HepG2 (cell line): ENCODE data around the gene ABI3BP. TPM values are rescaled to one million over a fixed set of nuclear protein-coding genes. Genes with fewer than 3 reads are reported as not detected.

Source experiments
- ATAC-seq: fragments of 200-7000 bp; cut with Tn5 transposase; 3 replicates; pipeline ENCODE4 v1.9.1; 2020; ENCODE audit warnings: mild to moderate bottlenecking, moderate library complexity
- Bru-seq: library from RNA; stranded (reverse); fragments of 400-500 nt; gene quantifications from one replicate; lab custom pipeline; 2021; lab: Mats Ljungman, UMichigan
- BruChase-seq, 2 experiments: library from RNA; stranded (reverse); fragments of 400-500 nt; gene quantifications; one replicate each; lab custom pipeline; 2021; lab: Mats Ljungman, UMichigan
- BruUV-seq: library from RNA; stranded (reverse); fragments of 400-500 nt; replicated peaks from 2 replicates; lab custom pipeline; 2021; lab: Mats Ljungman, UMichigan
- CTCF ChIA-PET: fragments of 300-600 bp; formaldehyde crosslinking; extraction: SDS; loops from one replicate; lab custom pipeline; 2021; ENCODE audit warnings: low total read pairs, inconsistent platforms, low intra/inter-chr PET ratio; lab: Yijun Ruan, JAX
- POLR2A ChIA-PET: fragments of 350-600 bp; sonication (Branson Sonifier 250); formaldehyde crosslinking; loops from one replicate; lab custom pipeline; 2020; ENCODE audit warnings: antibody characterized with exemption, inconsistent platforms; lab: Yijun Ruan, JAX
- DNase-seq: peaks from one replicate; pipeline ENCODE4 v3.0.0-alpha.2; 2015; ENCODE audit warnings: low spot score
- FAIRE-seq: peaks from 3 replicates; lab custom pipeline; 2011; peaks lifted over from hg19 to GRCh38; lab: Jason Lieb, UNC
- H2AFZ ChIP-seq: one replicate; pipeline ENCODE4 v1.6.1; 2011; ENCODE audit warnings: low read length, inconsistent platforms
- H3K27ac ChIP-seq: fragments of 300-600 bp; 3 replicates; pipeline ENCODE4 v1.8.0; 2011; ENCODE audit warnings: mixed run types, mild to moderate bottlenecking, mixed read lengths, low read length, inconsistent platforms; ENCODE audit not compliant: insufficient read depth; ENCODE audit errors: extremely low read length
- H3K27me3 ChIP-seq, 2 experiments: fragments of 200-600 bp in 1 of 2; 2 replicates in 1 of 2; 3 replicates in 1 of 2; pipeline versions ENCODE4 v1.6.0 to v1.8.0; 2011; ENCODE audit warnings: low read length in 2 of 2, mild to moderate bottlenecking in 2 of 2, moderate library complexity in 2 of 2, inconsistent platforms in 1 of 2; ENCODE audit not compliant: insufficient read depth in 2 of 2, control insufficient read depth in 1 of 2
- H3K36me3 ChIP-seq, 2 experiments: fragments of 200-600 bp in 1 of 2; replicated peaks in 1 of 2; 2 replicates in 1 of 2; 3 replicates in 1 of 2; pipeline versions ENCODE4 v1.5.1 to v1.8.0; 2011; ENCODE audit warnings: low read length in 2 of 2, inconsistent platforms in 1 of 2; ENCODE audit not compliant: insufficient read depth in 2 of 2, control insufficient read depth in 1 of 2
- H3K4me1 ChIP-seq: 2 replicates; pipeline ENCODE4 v1.5.1; 2012; ENCODE audit warnings: low read length, inconsistent platforms; ENCODE audit not compliant: insufficient read depth
- H3K4me2 ChIP-seq: 2 replicates; pipeline ENCODE4 v1.6.0; 2011; ENCODE audit warnings: low read depth, low read length, inconsistent platforms
- H3K4me3 ChIP-seq, 3 experiments: fragments of 200-600 bp in 1 of 3; sonication (generic), shearing (Covaris generic) in 1 of 3; replicated peaks in 1 of 3; 2 replicates each; pipeline ENCODE4 v1.5.1; 2011 to 2016; ENCODE audit warnings: low read length in 3 of 3, inconsistent platforms in 2 of 3, low read depth in 2 of 3, mild to moderate bottlenecking in 2 of 3, control low read depth in 1 of 3, mixed read lengths in 1 of 3; ENCODE audit not compliant: insufficient read depth in 1 of 3
- H3K79me2 ChIP-seq: one replicate; pipeline ENCODE4 v1.6.1; 2011; ENCODE audit warnings: low read length, inconsistent platforms; ENCODE audit not compliant: insufficient read depth
- H3K9ac ChIP-seq: 2 replicates; pipeline ENCODE4 v1.6.0; 2011; ENCODE audit warnings: mild to moderate bottlenecking, low read depth, low read length, inconsistent platforms; ENCODE audit not compliant: insufficient read depth
- H3K9me3 ChIP-seq: 2 replicates; pipeline ENCODE4 v1.5.1; 2012; ENCODE audit warnings: mild to moderate bottlenecking, low read length
- H4K20me1 ChIP-seq: 2 replicates; pipeline ENCODE4 v1.6.0; 2011; ENCODE audit warnings: inconsistent platforms, mild to moderate bottlenecking, low read length, moderate library complexity; ENCODE audit not compliant: insufficient read depth
- ATF5 ChIP-seq: sonication (generic); formaldehyde crosslinking; IDR thresholded peaks from 2 replicates; pipeline ENCODE4 v1.4.0; 2020; ENCODE audit warnings: mild to moderate bottlenecking, low read depth, missing genetic modification reagents
- ATF7 ChIP-seq, 2 experiments: fragments of 450-650 bp in 1 of 2; sonication (generic) in 1 of 2; formaldehyde crosslinking in 1 of 2; IDR thresholded peaks; 2 replicates each; pipeline versions ENCODE4 v1.4.0 to v1.6.1; 2016 to 2020; ENCODE audit warnings: antibody characterized with exemption in 1 of 2, mild to moderate bottlenecking in 1 of 2, missing genetic modification reagents in 1 of 2
- CREB1 ChIP-seq, 2 experiments: fragments of 450-650 bp in 1 of 2; IDR thresholded peaks; 2 replicates each; pipeline ENCODE4 v1.6.1; 2016 to 2017; ENCODE audit warnings: control low read depth in 1 of 2, mild to moderate bottlenecking in 1 of 2, missing compliant biosample characterization in 1 of 2, missing genetic modification characterization in 1 of 2
- WGBS: methylation state at CpG from one replicate; pipeline ENCODE4 v1.1.6; 2017; ENCODE audit warnings: low lambda C conversion rate; 5-methylcytosine and 5-hydroxymethylcytosine counted together
- in situ Hi-C: cut with HindIII; loops from 2 replicates; pipeline ENCODE4 v1.10.0; 2017; ENCODE audit warnings: low pct_unique_long_range_greater_than_20kb; ENCODE audit not compliant: extremely low pct_ligation_motif_present
- intact Hi-C: fragments of 100-400 bp; cut with micrococcal nuclease; formaldehyde crosslinking; loops from one replicate; pipeline ENCODE4 v1.10.0; 2022; ENCODE audit not compliant: unreplicated experiment
- long read RNA-seq, 2 experiments: library from RNA in 1 of 2; library from polyadenylated mRNA in 1 of 2; stranded (forward) in 1 of 2; unstranded in 1 of 2; transcript quantifications; one replicate each; pipeline ENCODE4 v2.0.0, GENCODE V29; 2019 to 2022
- polyA minus RNA-seq, 3 experiments: library from RNA; depleted of rRNA, polyadenylated mRNA; stranded (reverse); fragments of >200 nt; gene quantifications; 2 replicates each; pipeline ENCODE4 v1.2.3, GENCODE V29; 2011; ENCODE audit warnings: low replicate concordance in 1 of 3
- polyA plus RNA-seq, 8 experiments: library from polyadenylated mRNA; depleted of rRNA in 3 of 8; stranded (reverse) in 7 of 8; unstranded in 1 of 8; fragments of >200 nt; fragmentation: Illumina TruSeq in 4 of 8; extraction: Trizol in 4 of 8; gene quantifications; 2 replicates each; pipeline versions ENCODE4 v1.2.1 to v1.2.3, GENCODE V29; 2011 to 2016; ENCODE audit warnings: low read depth in 4 of 8, missing spikeins in 1 of 8, mixed read lengths in 1 of 8; ENCODE audit not compliant: insufficient read depth in 1 of 8
- total RNA-seq, 5 experiments: library from RNA; depleted of rRNA; stranded (reverse); fragments of >200 nt; fragmentation: Illumina TruSeq; extraction: Trizol; gene quantifications; 2 replicates each; pipeline ENCODE4 v1.2.3, GENCODE V29; 2016; ENCODE audit warnings: low read depth in 1 of 5

The ABI3BP gene
- total RNA-seq (2016; rRNA removed; fragmentation: Illumina TruSeq; extraction: Trizol) (not detected in 2 replicates), polyA plus RNA-seq (2011; rRNA removed) (not detected in 2 replicates), polyA minus RNA-seq (2011; rRNA and poly(A)+ RNA removed; ENCODE audit: low replicate concordance) (0.05 TPM in 1 of 2 replicates, not detected in the other), Bru-seq, nascent RNA (percentile 2 among the genes with signal in this experiment), BruChase-seq, experiment 1, labeled RNA remaining after a 6-hour chase (percentile 2 among the genes with signal in this experiment), BruChase-seq, experiment 2, labeled RNA remaining after a 2-hour chase (percentile 3 among the genes with signal in this experiment)
- total RNA-seq (2016; cell fraction: cytosol; rRNA removed; fragmentation: Illumina TruSeq; extraction: Trizol; ENCODE audit: low read depth), result not detected in 2 replicates
- total RNA-seq (2016; cell fraction: insoluble cytoplasmic fraction; rRNA removed; fragmentation: Illumina TruSeq; extraction: Trizol), result not detected in 2 replicates
- not detected in 2 replicates for total RNA-seq (2016; cell fraction: membrane; rRNA removed; fragmentation: Illumina TruSeq; extraction: Trizol)
- total RNA-seq (2016; cell fraction: nucleus; rRNA removed; fragmentation: Illumina TruSeq; extraction: Trizol), result not detected in 2 replicates
- not detected in 2 replicates for polyA plus RNA-seq (2011; cell fraction: cytosol; rRNA removed)
- not detected in 2 replicates for polyA plus RNA-seq (2011; cell fraction: nucleus; rRNA removed)
- polyA plus RNA-seq (2012), result 0.03 and 0.20 TPM in 2 replicates
- not detected in 2 replicates for polyA plus RNA-seq (2016; cell fraction: cytosol; fragmentation: Illumina TruSeq; extraction: Trizol; ENCODE audit: low read depth)
- not detected in 2 replicates for polyA plus RNA-seq (2016; cell fraction: insoluble cytoplasmic fraction; fragmentation: Illumina TruSeq; extraction: Trizol; ENCODE audit: low read depth)
- not detected in 2 replicates for polyA plus RNA-seq (2016; cell fraction: membrane; fragmentation: Illumina TruSeq; extraction: Trizol; ENCODE audit: low read depth)
- polyA plus RNA-seq (2016; cell fraction: nucleus; fragmentation: Illumina TruSeq; extraction: Trizol; ENCODE audit: insufficient read depth, low read depth), result not detected in 2 replicates
- polyA minus RNA-seq (2011; cell fraction: cytosol; rRNA and poly(A)+ RNA removed), result not detected in 2 replicates
- not detected in 2 replicates for polyA minus RNA-seq (2011; cell fraction: nucleus; rRNA and poly(A)+ RNA removed)
- long read RNA-seq, experiment 1, result 0 reads
- long read RNA-seq, experiment 2, result 0 reads

GRCh38 chr3:100993309-100993708 lies at the start of gene ABI3BP:
ABI3BP (minus strand) TSS chr3:100993421; CDS start chr3:100993384, 37 bp downstream.
- peak; percentile 51; the same call in 1 of the 3 replicates for ATAC-seq
- DNase-seq, result no peak
- peaks cover 14% of the 10 kb centered on the region for H3K4me1 ChIP-seq
- no peak within 1 kb of the TSS for H3K27ac ChIP-seq
- H3K4me2 ChIP-seq, result peak within 1 kb of the TSS; percentile 49
- ChIA-PET CTCF (no interaction called here), POLR2A (no interaction called here)
- BruUV-seq, result no TSS peak
- H2AFZ ChIP-seq, result no peak within 1 kb of the TSS
- in situ Hi-C loops (no loop called here), intact Hi-C loops (no loop called here)
- H3K27me3 ChIP-seq, result no peaks in the 10 kb centered on the region
- TF ChIP-seq ATF5 (CRISPR knock-in tag) (no peak), CREB1 (IDR thresholded peaks at IDR 0.05) (0 out of 2 replicates have a peak, but pooled peaks have one; percentile 4), CREB1 (CRISPR knock-in tag; IDR thresholded peaks at IDR 0.05) (no peak), ATF7 (IDR thresholded peaks at IDR 0.05) (0 out of 2 replicates have a peak, but pooled peaks have one; percentile 2), ATF7 (CRISPR knock-in tag; IDR thresholded peaks at IDR 0.05) (no peak)
- TF ChIP-seq, all 625 proteins: peak for 2
- H3K79me2 ChIP-seq, result no peaks in the 10 kb centered on the region
- FAIRE-seq, result no peak
- H3K36me3 ChIP-seq, result no peaks in the 10 kb centered on the region
- 0% methylated on average over 5 of the region's 5 CpGs for WGBS
- H3K9me3 ChIP-seq, result no peaks in the 10 kb centered on the region
- H3K9ac ChIP-seq, result no peak within 1 kb of the TSS
- no peaks in the 10 kb centered on the region for H4K20me1 ChIP-seq
- H3K4me3 ChIP-seq, result no peak within 1 kb of the TSS
